Natural killer cell (primary cell): Measurements from ENCODE around the gene MS4A2. TPM values are rescaled to one million over a fixed set of nuclear protein-coding genes. Genes with fewer than 3 reads are reported as not detected.
"Not testable (repeated sequence)": the region's sequence is repeated elsewhere in the genome, so short reads cannot be mapped to it uniquely, and the experiment has no call there.

Source experiments
- ATAC-seq, 3 donors: fragments of 150-1000 bp in 2 of 3; fragments of 200-7000 bp in 1 of 3; cut with Tn5 transposase; 1 replicate in 1 of 3; 2 replicates in 2 of 3; pipeline ENCODE4 v1.10.0; 2021; ENCODE audit warnings: mild to moderate bottlenecking in 2 of 3, moderate library complexity in 2 of 3
- DNase-seq, 2 donors: peaks; one replicate each; pipeline versions ENCODE4 v3.0.0 to v3.0.0-alpha.2; 2013 to 2021; ENCODE audit warnings: mixed read lengths in 1 of 2
- H3K27ac ChIP-seq: one replicate; pipeline ENCODE4 v1.5.1; 2013; ENCODE audit warnings: mild to moderate bottlenecking, low read length
- H3K27me3 ChIP-seq: one replicate; pipeline ENCODE4 v1.6.1; 2013; ENCODE audit warnings: low read length; ENCODE audit not compliant: control insufficient read depth, insufficient read depth
- H3K36me3 ChIP-seq: one replicate; pipeline ENCODE4 v1.6.1; 2013; ENCODE audit warnings: low read length; ENCODE audit not compliant: control insufficient read depth, insufficient read depth
- H3K4me1 ChIP-seq: one replicate; pipeline ENCODE4 v1.6.1; 2013; ENCODE audit warnings: low read length; ENCODE audit not compliant: control insufficient read depth, insufficient read depth
- H3K4me3 ChIP-seq: one replicate; pipeline ENCODE4 v1.5.1; 2013; ENCODE audit warnings: low read length
- H3K9me3 ChIP-seq: one replicate; pipeline ENCODE4 v1.6.1; 2013; ENCODE audit warnings: low read length; ENCODE audit not compliant: control insufficient read depth, insufficient read depth
- H3K27ac Mint-ChIP-seq, 2 donors: one replicate each; pipeline ENCODE4 v1.8.0; 2022; ENCODE audit warnings: mild to moderate bottlenecking in 2 of 2, mixed read lengths in 2 of 2, moderate library complexity in 1 of 2
- H3K27me3 Mint-ChIP-seq, 2 donors: one replicate each; pipeline ENCODE4 v1.8.0; 2022; ENCODE audit warnings: low read depth in 2 of 2, mixed read lengths in 2 of 2
- H3K36me3 Mint-ChIP-seq: one replicate; pipeline ENCODE4 v1.8.0; 2022; ENCODE audit warnings: mixed read lengths
- H3K4me1 Mint-ChIP-seq, 2 donors: one replicate each; pipeline ENCODE4 v1.8.0; 2022; ENCODE audit warnings: mixed read lengths in 2 of 2
- H3K4me3 Mint-ChIP-seq: one replicate; pipeline ENCODE4 v1.8.0; 2022; ENCODE audit warnings: mild to moderate bottlenecking, moderate library complexity, mixed read lengths
- H3K9me3 Mint-ChIP-seq, 2 donors: one replicate each; pipeline ENCODE4 v1.8.0; 2022; ENCODE audit warnings: mixed read lengths in 2 of 2
- WGBS: methylation state at CpG from one replicate; pipeline ENCODE4 v1.1.7; 2013; ENCODE audit warnings: missing lambda C conversion rate; ENCODE audit not compliant: insufficient coverage; 5-methylcytosine and 5-hydroxymethylcytosine counted together
- intact Hi-C: fragments of 100-400 bp; cut with micrococcal nuclease; formaldehyde crosslinking; loops from one replicate; pipeline ENCODE4 v1.14.2; 2022
- total RNA-seq, 4 donors: library from RNA; stranded (reverse); fragments of 120-200 nt in 1 of 4; gene quantifications; one replicate each; pipeline versions ENCODE4 v1.2.3 to v1.2.4, GENCODE V29; 2013 to 2022
- TF ChIP-seq, protein P1 (sequence below): fragments of 200-600 bp; IDR thresholded peaks from one replicate; pipeline ENCODE4 v1.8.0; 2022; ENCODE audit warnings: antibody characterized with exemption

MS4A2 gene
- total RNA-seq, 3 donors from 2014 or later (not counting 1 experiment from before 2014, with no cell fraction given) = 4.1 to 40.3 TPM; not detected in 1

- H3K27ac Mint-ChIP-seq = no peak overlapping the region
Observed at GRCh38 chr11:60095477-60096120, 7.1 kb downstream of the MS4A2 start.

DNA sequence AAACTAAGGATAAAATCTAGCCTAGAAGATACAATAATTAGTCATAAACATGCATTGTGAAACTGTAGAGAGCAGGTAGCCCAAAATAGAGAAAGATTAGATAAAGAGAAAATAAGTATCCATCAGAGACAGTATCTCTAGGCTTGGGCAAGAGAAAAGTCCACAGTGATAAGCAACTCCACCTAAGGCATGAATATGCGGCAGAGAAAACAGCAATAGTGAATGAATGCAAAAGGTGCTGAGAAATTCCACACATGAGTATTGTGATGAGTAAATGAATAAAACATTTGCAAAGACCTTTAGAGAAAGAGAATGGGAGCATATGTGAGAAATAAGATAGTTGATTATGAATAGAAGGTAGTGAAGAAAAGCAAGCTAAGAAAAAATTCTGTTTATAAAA lies 8.7 kb downstream of the MS4A2 start:
- Mint-ChIP-seq H3K36me3 (no peaks in the 10 kb centered on the region), H3K27ac (no peak overlapping the region), H3K4me1 (no peaks in the 10 kb centered on the region), H3K9me3 (no peaks in the 10 kb centered on the region), H3K4me3 (no peak overlapping the region), H3K27me3 (peaks cover 0 to 7% of the 10 kb centered on the region in 2 donors)
- H3K4me3 ChIP-seq = no peak overlapping the region
- H3K4me1 ChIP-seq = no peaks in the 10 kb centered on the region
- 100% methylated on average over 1 of the region's 1 CpG for WGBS
- H3K36me3 ChIP-seq = no peaks in the 10 kb centered on the region
- TF ChIP-seq, protein P1, sequence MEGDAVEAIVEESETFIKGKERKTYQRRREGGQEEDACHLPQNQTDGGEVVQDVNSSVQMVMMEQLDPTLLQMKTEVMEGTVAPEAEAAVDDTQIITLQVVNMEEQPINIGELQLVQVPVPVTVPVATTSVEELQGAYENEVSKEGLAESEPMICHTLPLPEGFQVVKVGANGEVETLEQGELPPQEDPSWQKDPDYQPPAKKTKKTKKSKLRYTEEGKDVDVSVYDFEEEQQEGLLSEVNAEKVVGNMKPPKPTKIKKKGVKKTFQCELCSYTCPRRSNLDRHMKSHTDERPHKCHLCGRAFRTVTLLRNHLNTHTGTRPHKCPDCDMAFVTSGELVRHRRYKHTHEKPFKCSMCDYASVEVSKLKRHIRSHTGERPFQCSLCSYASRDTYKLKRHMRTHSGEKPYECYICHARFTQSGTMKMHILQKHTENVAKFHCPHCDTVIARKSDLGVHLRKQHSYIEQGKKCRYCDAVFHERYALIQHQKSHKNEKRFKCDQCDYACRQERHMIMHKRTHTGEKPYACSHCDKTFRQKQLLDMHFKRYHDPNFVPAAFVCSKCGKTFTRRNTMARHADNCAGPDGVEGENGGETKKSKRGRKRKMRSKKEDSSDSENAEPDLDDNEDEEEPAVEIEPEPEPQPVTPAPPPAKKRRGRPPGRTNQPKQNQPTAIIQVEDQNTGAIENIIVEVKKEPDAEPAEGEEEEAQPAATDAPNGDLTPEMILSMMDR = no peak
- no peaks in the 10 kb centered on the region for H3K27me3 ChIP-seq
- ATAC-seq = no peak
- intact Hi-C loops = no loop called here
- no peaks in the 10 kb centered on the region for H3K9me3 ChIP-seq
- H3K27ac ChIP-seq = no peak overlapping the region
- DNase-seq = no peak

More at GRCh38 chr11:60095477-60096120, 7.1 kb downstream of the MS4A2 start:
- peaks cover 0 to 7% of the 10 kb centered on the region in 2 donors for H3K27me3 Mint-ChIP-seq
- Histone ChIP-seq H3K4me1 (no peaks in the 10 kb centered on the region), H3K9me3 (no peaks in the 10 kb centered on the region), H3K36me3 (no peaks in the 10 kb centered on the region), H3K27ac (no peak overlapping the region), H3K4me3 (no peak overlapping the region), H3K27me3 (no peaks in the 10 kb centered on the region)
- DNase-seq = no peak
- H3K4me3 Mint-ChIP-seq = no peak overlapping the region
- intact Hi-C loops = no loop called here
- H3K36me3 Mint-ChIP-seq = no peaks in the 10 kb centered on the region
- H3K9me3 Mint-ChIP-seq = no peaks in the 10 kb centered on the region
- 69% methylated on average over 3 of the region's 4 CpGs for WGBS
- no peak for ATAC-seq
- TF ChIP-seq, protein P1 = no peak
- H3K4me1 Mint-ChIP-seq = no peaks in the 10 kb centered on the region

GRCh38 chr11:60098508-60098907 lies 10.0 kb downstream of the MS4A2 start:
- Histone ChIP-seq H3K27me3 (no peaks in the 10 kb centered on the region), H3K27ac (no peak overlapping the region), H3K4me3 (no peak overlapping the region), H3K36me3 (no peaks in the 10 kb centered on the region), H3K9me3 (no peaks in the 10 kb centered on the region), H3K4me1 (no peaks in the 10 kb centered on the region)
- no peaks in the 10 kb centered on the region for H3K4me1 Mint-ChIP-seq
- H3K9me3 Mint-ChIP-seq = no peaks in the 10 kb centered on the region
- H3K27ac Mint-ChIP-seq = no peak overlapping the region
- intact Hi-C loops = no loop called here
- H3K4me3 Mint-ChIP-seq = no peak overlapping the region
- no peaks in the 10 kb centered on the region for H3K36me3 Mint-ChIP-seq
- ATAC-seq (no peak), DNase-seq (no peak)
- H3K27me3 Mint-ChIP-seq = peaks cover 0 to 7% of the 10 kb centered on the region in 2 donors
- TF ChIP-seq, protein P1 = no peak

GRCh38 chr11:60100516-60100915 lies 12.1 kb downstream of the MS4A2 start:
- 94% methylated on average over 1 of the region's 1 CpG for whole genome bisulfite sequencing
- intact Hi-C loops = no loop called here
- Mint-ChIP-seq H3K4me3 (no peak overlapping the region), H3K4me1 (no peaks in the 10 kb centered on the region), H3K27ac (no peak overlapping the region), H3K9me3 (no peaks in the 10 kb centered on the region), H3K27me3 (peaks cover 0 to 4% of the 10 kb centered on the region in 2 donors), H3K36me3 (no peaks in the 10 kb centered on the region)
- Histone ChIP-seq H3K4me1 (no peaks in the 10 kb centered on the region), H3K36me3 (no peaks in the 10 kb centered on the region), H3K27ac (no peak overlapping the region), H3K9me3 (no peaks in the 10 kb centered on the region), H3K4me3 (no peak overlapping the region), H3K27me3 (no peaks in the 10 kb centered on the region)
- DNase-seq = no peak
- no peak for ATAC-seq
- TF ChIP-seq, protein P1 = no peak

- H3K36me3 ChIP-seq, H3K27me3 Mint-ChIP-seq, DNase-seq, H3K9me3 Mint-ChIP-seq, H3K4me1 ChIP-seq, H3K4me3 Mint-ChIP-seq, intact Hi-C loops, H3K27ac ChIP-seq, H3K27me3 ChIP-seq, H3K36me3 Mint-ChIP-seq, H3K27ac Mint-ChIP-seq, H3K9me3 ChIP-seq, H3K4me1 Mint-ChIP-seq, H3K4me3 ChIP-seq, ATAC-seq: not testable (repeated sequence)
- 64% methylated on average over 9 of the region's 11 CpGs for WGBS
Observed at GRCh38 chr11:60101368-60101767, 12.9 kb downstream of the MS4A2 start.
